Duodenal mucosa (tissue), 2 donors: Measurements from ENCODE around the gene EYA2.
A peak's percentile ranks its signal among the peaks of the same experiment; 100 is the strongest.

Source experiments
- H3K27ac ChIP-seq: one replicate; pipeline ENCODE4 v1.7.0; 2013; ENCODE audit warnings: low read depth, low read length
- H3K27me3 ChIP-seq, 2 donors: one replicate each; pipeline ENCODE4 v1.7.0; 2013; ENCODE audit warnings: low read length in 2 of 2, control low read depth in 1 of 2; ENCODE audit not compliant: insufficient read depth in 2 of 2, control insufficient read depth in 1 of 2
- H3K36me3 ChIP-seq, 2 donors: one replicate each; pipeline ENCODE4 v1.7.0; 2013; ENCODE audit warnings: low read length in 2 of 2, control low read depth in 1 of 2; ENCODE audit not compliant: insufficient read depth in 2 of 2, control insufficient read depth in 1 of 2
- H3K4me1 ChIP-seq, 2 donors: one replicate each; pipeline ENCODE4 v1.7.0; 2013; ENCODE audit warnings: low read length in 2 of 2, control low read depth in 1 of 2; ENCODE audit not compliant: insufficient read depth in 2 of 2, control insufficient read depth in 1 of 2
- H3K4me3 ChIP-seq, 2 donors: one replicate each; pipeline ENCODE4 v1.7.0; 2013; ENCODE audit warnings: low read length in 2 of 2, low read depth in 1 of 2
- H3K9ac ChIP-seq, 2 donors: one replicate each; pipeline ENCODE4 v1.7.0; 2013; ENCODE audit warnings: low read length in 2 of 2, low read depth in 1 of 2
- H3K9me3 ChIP-seq, 2 donors: one replicate each; pipeline ENCODE4 v1.7.0; 2013; ENCODE audit warnings: low read length in 2 of 2, control low read depth in 1 of 2; ENCODE audit not compliant: control insufficient read depth in 1 of 2

Gene EYA2

DNA sequence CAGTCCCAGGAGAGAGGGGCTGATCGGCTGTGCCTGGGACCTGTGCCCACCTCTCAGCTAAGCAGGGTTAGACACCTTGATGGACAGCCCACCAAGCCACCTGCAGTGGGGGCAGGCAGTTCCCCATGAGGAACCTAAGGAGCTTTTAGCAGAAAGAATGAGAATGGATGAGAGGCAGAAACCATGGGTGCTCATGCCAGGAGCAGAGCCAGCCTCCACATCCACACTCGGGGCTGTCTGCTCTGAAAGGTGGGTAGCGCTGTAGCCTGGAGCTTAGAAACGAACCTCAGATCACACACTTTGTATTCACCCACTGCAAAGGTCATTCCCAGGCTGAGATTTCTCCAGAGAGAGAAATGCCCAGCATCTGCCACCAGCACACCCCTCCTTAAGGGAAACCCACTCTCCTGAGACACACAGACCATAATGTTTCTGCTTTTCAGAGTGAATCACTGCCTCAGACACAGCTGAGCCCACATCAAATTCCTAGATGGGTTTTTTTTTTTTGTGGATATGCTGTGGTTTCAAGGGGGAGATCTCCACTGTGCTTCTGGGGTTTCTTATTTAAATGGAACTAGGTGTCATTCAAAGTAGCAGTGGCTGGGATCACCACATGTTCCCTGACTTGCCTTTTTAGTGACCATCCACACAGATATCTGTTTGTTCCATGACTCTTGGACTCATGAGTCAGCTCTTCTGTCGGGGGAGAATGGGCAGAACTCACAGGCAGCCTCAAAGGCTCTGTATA, 218.9 kb downstream of the EYA2 start:
- Histone ChIP-seq H3K9ac (no peak overlapping the region), H3K4me1 (no peaks in the 10 kb centered on the region), H3K36me3 (no peaks in the 10 kb centered on the region), H3K9me3 (no peaks in the 10 kb centered on the region), H3K27ac (no peak overlapping the region), H3K4me3 (no peak overlapping the region), H3K27me3 (no peaks in the 10 kb centered on the region)

DNA sequence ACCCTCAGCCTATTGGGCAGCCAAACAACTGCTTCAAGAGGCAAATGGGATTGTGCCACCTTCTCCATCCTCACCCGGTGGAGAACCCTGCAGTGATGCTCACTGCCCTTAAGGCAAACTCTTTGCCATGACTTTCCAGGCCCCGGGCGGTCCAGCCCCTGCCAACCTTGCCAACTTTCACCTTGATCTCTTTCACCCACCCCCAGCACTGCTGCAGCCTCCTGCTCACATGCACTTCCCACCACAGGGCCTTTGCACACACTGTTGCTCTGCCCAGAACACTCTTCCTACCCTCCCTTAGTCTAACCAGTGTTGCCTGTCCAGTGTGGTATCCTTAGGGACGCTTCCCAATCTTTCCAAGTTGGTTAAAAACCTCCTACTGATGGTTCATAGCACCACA, 221.1 kb downstream of the EYA2 start:
- H3K27me3 ChIP-seq, result no peaks in the 10 kb centered on the region
- H3K36me3 ChIP-seq, result no peaks in the 10 kb centered on the region
- no peaks in the 10 kb centered on the region for H3K4me1 ChIP-seq
- no peak overlapping the region for H3K4me3 ChIP-seq
- H3K9me3 ChIP-seq, result no peaks in the 10 kb centered on the region
- no peak overlapping the region for H3K27ac ChIP-seq
- no peak overlapping the region for H3K9ac ChIP-seq

DNA sequence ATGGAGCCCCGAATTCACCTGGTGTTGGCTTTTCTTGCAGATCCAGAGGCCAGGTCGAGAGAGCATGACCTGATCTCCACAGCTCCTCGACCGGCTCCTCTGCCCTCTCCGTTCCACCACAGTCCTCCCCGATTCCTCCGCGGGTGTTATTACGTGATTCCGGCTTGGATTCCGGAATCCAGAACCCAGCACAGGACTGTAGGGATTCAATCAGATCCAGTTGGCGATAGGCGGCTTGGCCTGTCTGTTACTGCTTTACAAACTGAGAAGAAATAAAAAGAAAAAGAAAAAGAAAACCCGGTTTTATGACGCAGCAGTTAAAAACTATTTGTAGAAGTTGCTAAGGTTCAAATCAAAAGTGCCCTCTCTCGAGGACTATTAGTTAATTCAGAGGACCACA, 222.7 kb downstream of the EYA2 start:
- no peak overlapping the region for H3K9ac ChIP-seq
- H3K4me3 ChIP-seq, result no peak overlapping the region
- no peaks in the 10 kb centered on the region for H3K36me3 ChIP-seq
- H3K27me3 ChIP-seq, result no peaks in the 10 kb centered on the region
- no peaks in the 10 kb centered on the region for H3K4me1 ChIP-seq
- H3K9me3 ChIP-seq, result no peaks in the 10 kb centered on the region
- no peak overlapping the region for H3K27ac ChIP-seq

DNA sequence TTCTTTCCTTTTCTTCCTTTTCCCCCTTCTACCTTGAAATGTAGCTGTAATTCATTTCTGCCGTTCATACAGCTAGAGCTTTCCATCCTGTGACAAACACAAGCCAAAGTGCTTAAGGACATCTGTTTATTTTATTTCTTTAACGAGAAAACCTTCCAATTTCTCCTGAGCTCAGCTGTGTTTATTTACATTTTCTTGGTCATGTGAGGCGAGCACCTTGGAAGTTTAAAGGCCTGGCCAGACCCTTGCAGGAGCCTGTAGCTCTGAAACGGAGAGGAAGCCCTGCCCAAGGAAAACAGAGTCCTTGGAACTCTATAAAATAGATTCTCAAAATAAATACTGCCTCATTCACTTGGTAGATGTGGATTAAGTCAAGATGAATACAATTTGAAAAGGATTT, 223.1 kb downstream of the EYA2 start:
- no peak overlapping the region for H3K4me3 ChIP-seq
- no peaks in the 10 kb centered on the region for H3K27me3 ChIP-seq
- no peaks in the 10 kb centered on the region for H3K36me3 ChIP-seq
- no peak overlapping the region for H3K27ac ChIP-seq
- H3K9ac ChIP-seq, result no peak overlapping the region
- no peaks in the 10 kb centered on the region for H3K9me3 ChIP-seq
- no peaks in the 10 kb centered on the region for H3K4me1 ChIP-seq

DNA sequence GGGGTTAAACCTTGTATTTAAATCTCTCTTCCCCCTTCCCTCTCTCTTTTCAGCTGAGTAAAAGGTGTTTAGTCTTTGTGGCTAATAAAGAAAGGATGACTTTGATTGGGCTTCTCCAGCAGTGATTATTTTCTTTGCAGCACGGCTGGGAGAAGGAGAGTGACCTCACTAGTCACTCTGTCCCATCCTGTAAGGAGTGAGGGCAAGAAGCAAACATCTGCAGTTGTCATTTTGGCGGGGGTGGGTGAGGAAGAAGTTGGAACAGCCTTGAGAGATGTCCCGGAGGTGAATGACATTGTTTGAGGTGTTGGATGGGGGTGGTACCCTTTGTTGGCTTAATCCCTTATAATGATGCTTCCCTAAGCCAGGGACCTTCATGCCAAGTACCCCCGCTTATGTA, 223.6 kb downstream of the EYA2 start:
- Histone ChIP-seq H3K4me3 (no peak overlapping the region), H3K27me3 (no peaks in the 10 kb centered on the region), H3K9ac (no peak overlapping the region), H3K27ac (no peak overlapping the region), H3K36me3 (no peaks in the 10 kb centered on the region), H3K9me3 (no peaks in the 10 kb centered on the region), H3K4me1 (no peaks in the 10 kb centered on the region)

DNA sequence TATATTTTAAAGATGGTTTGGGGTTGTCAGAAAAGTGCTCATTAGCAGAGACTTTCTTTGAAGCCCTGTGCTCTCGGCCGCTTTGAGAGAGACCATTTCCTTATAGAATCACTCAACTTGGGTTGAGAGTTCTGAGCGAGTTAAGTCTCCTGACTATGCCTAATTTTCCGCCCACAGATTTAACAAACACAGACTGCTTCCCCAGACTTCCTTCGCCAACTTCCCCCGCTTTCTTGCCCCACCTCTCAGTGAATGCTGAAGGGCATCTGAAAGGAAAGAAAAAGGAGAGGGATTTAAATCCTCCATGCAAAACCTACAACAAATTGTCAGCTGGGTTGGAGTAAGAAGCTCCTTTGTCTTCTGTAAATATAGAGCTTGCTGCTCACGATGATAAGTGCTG, 224.0 kb downstream of the EYA2 start:
- H3K9ac ChIP-seq, result no peak overlapping the region
- no peaks in the 10 kb centered on the region for H3K9me3 ChIP-seq
- no peaks in the 10 kb centered on the region for H3K4me1 ChIP-seq
- no peak overlapping the region for H3K27ac ChIP-seq
- no peak overlapping the region for H3K4me3 ChIP-seq
- no peaks in the 10 kb centered on the region for H3K27me3 ChIP-seq
- H3K36me3 ChIP-seq, result no peaks in the 10 kb centered on the region

DNA sequence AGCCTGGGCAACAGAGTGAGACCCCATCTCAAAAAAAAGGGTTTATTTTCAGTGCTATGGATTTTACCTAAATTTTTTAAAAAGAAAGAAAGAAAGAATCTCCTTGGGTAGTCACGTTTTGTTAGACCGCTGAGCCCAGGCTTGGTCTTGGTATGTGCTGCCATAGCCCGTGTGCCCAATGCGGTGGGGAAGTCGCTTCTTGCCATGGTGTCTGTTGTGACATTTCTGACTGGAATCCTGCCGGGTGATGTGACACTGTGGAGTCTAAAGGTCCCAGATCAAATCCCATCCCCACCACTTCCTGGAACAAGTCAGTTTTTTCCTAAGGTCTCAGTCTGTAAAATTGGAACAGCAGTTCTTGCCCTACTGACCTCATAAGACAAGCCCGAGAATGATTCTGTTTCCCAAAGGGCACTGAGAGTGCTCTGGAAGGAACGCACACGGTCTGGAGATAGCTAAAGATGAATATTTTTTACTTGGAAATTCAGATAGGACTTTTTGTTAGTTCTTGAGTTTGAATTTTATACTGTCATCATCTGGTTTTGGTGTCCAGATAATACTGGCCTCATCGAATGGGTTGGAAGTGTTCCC, 225.8 kb downstream of the EYA2 start:
- H3K9ac ChIP-seq, result no peak overlapping the region
- H3K4me1 ChIP-seq, result no peaks in the 10 kb centered on the region
- H3K27ac ChIP-seq, result no peak overlapping the region
- no peaks in the 10 kb centered on the region for H3K9me3 ChIP-seq
- H3K27me3 ChIP-seq, result no peaks in the 10 kb centered on the region
- no peaks in the 10 kb centered on the region for H3K36me3 ChIP-seq
- no peak overlapping the region for H3K4me3 ChIP-seq

DNA sequence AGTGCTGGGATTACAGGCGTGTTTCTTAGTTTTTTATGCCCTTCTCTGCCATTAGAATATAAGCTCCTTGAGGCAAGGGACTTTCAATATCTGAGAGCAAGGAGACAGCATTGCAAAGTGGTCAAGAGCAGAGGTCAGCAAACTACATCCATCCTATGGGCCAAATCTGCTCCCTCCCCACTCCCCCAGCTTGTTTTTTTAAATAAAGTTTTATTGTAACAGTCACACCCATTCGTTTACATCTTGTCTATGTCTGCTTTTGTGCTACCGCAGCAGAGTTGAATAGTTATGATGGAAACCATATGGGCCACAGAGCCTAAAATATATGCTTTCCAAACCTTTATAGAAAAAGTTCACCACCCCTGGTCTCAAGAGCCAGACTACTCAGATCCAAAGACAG, 227.9 kb downstream of the EYA2 start:
- no peak overlapping the region for H3K27ac ChIP-seq
- no peak overlapping the region for H3K4me3 ChIP-seq
- no peaks in the 10 kb centered on the region for H3K9me3 ChIP-seq
- H3K36me3 ChIP-seq, result no peaks in the 10 kb centered on the region
- no peaks in the 10 kb centered on the region for H3K4me1 ChIP-seq
- peaks cover 0 to 6% of the 10 kb centered on the region in 2 donors for H3K27me3 ChIP-seq
- H3K9ac ChIP-seq, result no peak overlapping the region

DNA sequence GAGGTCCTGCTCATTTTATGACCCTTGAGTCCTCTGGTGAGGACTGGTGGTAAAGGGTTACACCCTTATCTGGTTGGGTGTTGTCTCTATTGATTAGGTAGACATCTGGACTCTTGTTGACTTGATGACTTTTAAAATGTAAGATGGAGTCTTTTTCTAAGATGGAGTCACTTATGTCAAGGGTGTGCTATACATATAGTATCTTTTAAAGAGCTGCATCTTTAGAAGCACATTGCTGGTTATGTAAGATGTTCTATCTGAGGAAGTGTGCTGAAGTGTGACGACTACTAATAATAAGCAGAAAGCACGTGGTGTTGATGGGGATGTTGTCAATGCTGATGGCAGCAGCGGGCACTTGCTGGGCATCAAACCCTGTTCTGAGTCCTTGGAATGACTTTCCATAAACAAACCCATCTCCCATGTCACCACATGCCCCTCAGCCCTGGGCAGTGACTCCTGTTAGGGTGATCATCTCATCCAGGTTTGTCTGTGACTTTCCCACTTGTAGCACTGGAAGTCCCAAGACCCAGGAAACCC, 229.6 kb downstream of the EYA2 start:
- Histone ChIP-seq H3K36me3 (no peaks in the 10 kb centered on the region), H3K9me3 (no peaks in the 10 kb centered on the region), H3K27ac (peak overlapping the region; percentile 50), H3K4me3 (no peak overlapping the region), H3K4me1 (peaks cover 0 to 7% of the 10 kb centered on the region in 2 donors), H3K27me3 (peaks cover 0 to 11% of the 10 kb centered on the region in 2 donors), H3K9ac (no peak overlapping the region)

DNA sequence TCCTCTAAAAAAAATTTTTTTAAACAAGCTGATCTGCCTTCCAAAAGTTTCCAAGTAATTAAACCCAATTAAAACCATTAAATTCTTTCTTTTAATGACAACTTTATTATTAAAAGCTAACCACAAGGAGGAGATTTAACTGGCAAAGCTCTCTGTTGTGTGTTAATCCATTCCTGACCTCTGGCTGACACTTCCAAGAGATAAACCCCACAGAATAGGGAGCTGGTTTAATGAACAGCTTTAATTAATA, 230.8 kb downstream of the EYA2 start:
- Histone ChIP-seq H3K9me3 (no peaks in the 10 kb centered on the region), H3K4me3 (no peak overlapping the region), H3K27me3 (peaks cover 0 to 14% of the 10 kb centered on the region in 2 donors), H3K27ac (no peak overlapping the region), H3K4me1 (peaks cover 0 to 7% of the 10 kb centered on the region in 2 donors), H3K9ac (no peak overlapping the region), H3K36me3 (no peaks in the 10 kb centered on the region)
